ENCODE data around the gene LAPTM4A.

- TF ChIP-seq CTCF (IDR thresholded peaks at IDR 0.05 in 2 of 3, conservative IDR thresholded peaks at IDR 0.05 in 1 of 3; ENCODE audit: control insufficient read depth in 2 of 3, extremely low read depth in 1 of 3, insufficient read depth in 1 of 3, low read depth in 3 of 3, low read length in 3 of 3): no peak
- no peak for TF ChIP-seq EP300 (IDR thresholded peaks at IDR 0.05; ENCODE audit: borderline replicate concordance in 1 of 2, control insufficient read depth in 1 of 2, low read depth in 2 of 2, low read length in 2 of 2)
- no peak for TF ChIP-seq CBFB (IDR thresholded peaks at IDR 0.05; ENCODE audit: low read depth)
- TF ChIP-seq SIN3A (IDR thresholded peaks at IDR 0.05; ENCODE audit: low read depth, low read length): no peak
- TF ChIP-seq SUZ12 (IDR thresholded peaks at IDR 0.05; ENCODE audit: unreplicated experiment): no peak
- no peak for TF ChIP-seq ZNF687 (IDR thresholded peaks at IDR 0.05)
- no peak for TF ChIP-seq HDAC2 (IDR thresholded peaks at IDR 0.05)
- TF ChIP-seq PKNOX1 (IDR thresholded peaks at IDR 0.05): no peak
- TF ChIP-seq RELA (IDR thresholded peaks at IDR 0.05; ENCODE audit: borderline replicate concordance, partially characterized antibody): no peak
- TF ChIP-seq SMAD1 (IDR thresholded peaks at IDR 0.05; ENCODE audit: low read depth, partially characterized antibody): no peak
- TF ChIP-seq USF1 (IDR thresholded peaks at IDR 0.05; ENCODE audit: borderline replicate concordance, extremely low read length, insufficient read depth, low read depth, low read length): no peak
- no peak for TF ChIP-seq REST (IDR thresholded peaks at IDR 0.05; ENCODE audit: low read depth, low read length)
- no peak for TF ChIP-seq GATAD2B (conservative IDR thresholded peaks at IDR 0.05; ENCODE audit: low read depth)
- TF ChIP-seq EZH2 (IDR thresholded peaks at IDR 0.05; ENCODE audit: borderline replicate concordance, control insufficient read depth, low read depth, low read length): no peak
Measured at GRCh38 chr2:20061476-20061875, 10.0 kb upstream of the LAPTM4A start.
